Endothelial cell of umbilical vein (primary cell): Measurements from ENCODE around the gene TMTC4. TPM values are rescaled to one million over a fixed set of nuclear protein-coding genes. Genes with fewer than 3 reads are reported as not detected.

ENCODE experiments used
- BruUV-seq: library from RNA; stranded (reverse); fragments of 400-500 nt; replicated peaks from 2 replicates; lab custom pipeline; 2021; lab: Mats Ljungman, UMichigan
- CTCF ChIA-PET: fragments of 300-600, 350-600 bp; sonication (Branson Sonifier 250); formaldehyde crosslinking; loops from one replicate; lab custom pipeline; 2021; ENCODE audit warnings: antibody characterized with exemption, inconsistent platforms; lab: Charles Lee
- POLR2A ChIA-PET: fragments of 300-600, 350-600 bp; sonication (Branson Sonifier 250); formaldehyde crosslinking; loops from one replicate; lab custom pipeline; 2021; ENCODE audit warnings: antibody characterized with exemption, inconsistent platforms; lab: Charles Lee
- DNase-seq: peaks from one replicate; pipeline ENCODE4 v3.0.0-alpha.2; 2011; ENCODE audit warnings: low read depth, low spot score
- FAIRE-seq: peaks from 2 replicates; lab custom pipeline; 2011; peaks lifted over from hg19 to GRCh38; lab: Jason Lieb, UNC
- H2AFZ ChIP-seq: 2 replicates; pipeline ENCODE4 v1.6.0; 2012; ENCODE audit warnings: low read depth, low read length, control low read depth, inconsistent platforms
- H3K27ac ChIP-seq: 2 replicates; pipeline ENCODE4 v1.5.1; 2011; ENCODE audit warnings: low read depth, mild to moderate bottlenecking, control low read depth, low read length, moderate library complexity; ENCODE audit not compliant: insufficient read depth
- H3K27me3 ChIP-seq, 2 experiments: 2 replicates each; pipeline versions ENCODE4 v1.6.0 to v1.6.1; 2011; ENCODE audit warnings: low read length in 2 of 2, mixed read lengths in 1 of 2; ENCODE audit not compliant: control insufficient read depth in 2 of 2, insufficient read depth in 2 of 2
- H3K36me3 ChIP-seq, 2 experiments: 2 replicates in 1 of 2; 3 replicates in 1 of 2; pipeline ENCODE4 v1.5.1; 2011; ENCODE audit warnings: low read length in 2 of 2, mild to moderate bottlenecking in 1 of 2, moderate library complexity in 1 of 2; ENCODE audit not compliant: control insufficient read depth in 2 of 2, insufficient read depth in 2 of 2; ENCODE audit errors: extremely low read depth in 1 of 2
- H3K4me1 ChIP-seq: 3 replicates; pipeline ENCODE4 v1.5.1; 2011; ENCODE audit warnings: mild to moderate bottlenecking, low read length; ENCODE audit not compliant: control insufficient read depth, insufficient read depth; ENCODE audit errors: extremely low read depth
- H3K4me2 ChIP-seq: 2 replicates; pipeline ENCODE4 v1.6.1; 2011; ENCODE audit warnings: low read length, control low read depth, mixed read lengths; ENCODE audit not compliant: insufficient read depth
- H3K4me3 ChIP-seq, 3 experiments: fragments of 200-600 bp in 1 of 3; sonication (generic), shearing (Covaris generic) in 1 of 3; replicated peaks in 1 of 3; 2 replicates each; pipeline ENCODE4 v1.5.1; 2011 to 2016; ENCODE audit warnings: control low read depth in 3 of 3, low read length in 3 of 3, mild to moderate bottlenecking in 2 of 3, inconsistent platforms in 1 of 3, low read depth in 1 of 3, moderate library complexity in 1 of 3; ENCODE audit not compliant: insufficient read depth in 1 of 3
- H3K79me2 ChIP-seq: 2 replicates; pipeline ENCODE4 v1.6.0; 2012; ENCODE audit warnings: low read length, inconsistent platforms; ENCODE audit not compliant: control insufficient read depth, insufficient read depth
- H3K9ac ChIP-seq: replicated peaks from 2 replicates; pipeline ENCODE3; 2011; ENCODE audit warnings: low read length, control low read depth; ENCODE audit not compliant: insufficient read depth; ENCODE audit errors: extremely low read depth
- H3K9me1 ChIP-seq: replicated peaks from 3 replicates; pipeline ENCODE4 v1.6.0; 2011; ENCODE audit warnings: mild to moderate bottlenecking, low read length; ENCODE audit not compliant: control insufficient read depth, insufficient read depth; ENCODE audit errors: extremely low read depth
- H3K9me3 ChIP-seq: replicated peaks from 2 replicates; pipeline ENCODE4 v1.5.1; 2012; ENCODE audit warnings: low read length, inconsistent platforms; ENCODE audit not compliant: control insufficient read depth, insufficient read depth
- H4K20me1 ChIP-seq: replicated peaks from 2 replicates; pipeline ENCODE3; 2011; ENCODE audit warnings: mild to moderate bottlenecking, low read length; ENCODE audit not compliant: control insufficient read depth, insufficient read depth; ENCODE audit errors: extremely low read depth
- EZH2 ChIP-seq: IDR thresholded peaks from 2 replicates; pipeline ENCODE4 v1.6.1; 2012; ENCODE audit warnings: borderline replicate concordance, low read depth, mild to moderate bottlenecking, moderate library complexity, low read length, inconsistent platforms; ENCODE audit not compliant: severe bottlenecking
- FOS ChIP-seq: IDR thresholded peaks from 2 replicates; pipeline ENCODE4 v1.6.1; 2011; ENCODE audit warnings: mild to moderate bottlenecking, low read length, moderate library complexity, borderline replicate concordance; ENCODE audit not compliant: insufficient read depth
- GATA2 ChIP-seq: IDR thresholded peaks from 2 replicates; pipeline ENCODE4 v1.7.0; 2011; ENCODE audit warnings: low read depth, mild to moderate bottlenecking, moderate library complexity, mixed read lengths, low read length; ENCODE audit not compliant: insufficient read length, insufficient read depth
- JUN ChIP-seq: IDR thresholded peaks from 2 replicates; pipeline ENCODE4 v1.6.1; 2011; ENCODE audit warnings: borderline replicate concordance, low read depth; ENCODE audit not compliant: insufficient read length, insufficient read depth
- MYC ChIP-seq: IDR thresholded peaks from one replicate; pipeline ENCODE4 v1.6.1; 2011; ENCODE audit warnings: mild to moderate bottlenecking, low read depth, low read length
- POLR2AphosphoS5 ChIP-seq: IDR thresholded peaks from 2 replicates; pipeline ENCODE4 v1.6.1; 2012; ENCODE audit warnings: low read depth, mild to moderate bottlenecking, control low read depth, low read length, moderate library complexity; ENCODE audit not compliant: insufficient read depth
- dilution Hi-C: fragments of 300-500 bp; cut with MboI; formaldehyde crosslinking; loops from one replicate; pipeline ENCODE4 v1.15.0; 2019; ENCODE audit warnings: low sequenced_read_pairs; ENCODE audit not compliant: extremely low pct_ligation_motif_present
- intact Hi-C: fragments of 100-400 bp; cut with micrococcal nuclease; formaldehyde crosslinking; loops from one replicate; pipeline ENCODE4 v1.10.0; 2022
- polyA plus RNA-seq, 4 experiments: library from polyadenylated mRNA; depleted of rRNA in 3 of 4; stranded (reverse) in 3 of 4; unstranded in 1 of 4; fragments of >200 nt; gene quantifications; 2 replicates each; pipeline versions ENCODE4 v1.2.1 to v1.2.3, GENCODE V29; 2011 to 2012; ENCODE audit warnings: missing spikeins in 1 of 4
- total RNA-seq: library from RNA; stranded (reverse); gene quantifications from 2 replicates; pipeline ENCODE4 v1.2.3, GENCODE V29; 2021
- TF ChIP-seq, protein P1 (sequence below), 2 donors: IDR thresholded peaks; 1 replicate in 1 of 2; 2 replicates in 1 of 2; pipeline ENCODE4 v1.5.1; 2011; ENCODE audit warnings: low read length in 2 of 2, mild to moderate bottlenecking in 2 of 2, moderate library complexity in 2 of 2, control low read depth in 1 of 2, inconsistent platforms in 1 of 2, low read depth in 1 of 2; ENCODE audit not compliant: insufficient read depth in 1 of 2; ENCODE audit errors: extremely low read depth in 1 of 2
- TF ChIP-seq, protein P2 (sequence below): IDR thresholded peaks from 2 replicates; pipeline ENCODE4 v1.6.1; 2011; ENCODE audit not compliant: insufficient read depth, insufficient read length

The TMTC4 gene
- total and polyA plus RNA-seq, 2 donors (not counting 3 experiments of a cell fraction or from before 2014, with no cell fraction given) = 24.6 to 31.9 TPM

DNA sequence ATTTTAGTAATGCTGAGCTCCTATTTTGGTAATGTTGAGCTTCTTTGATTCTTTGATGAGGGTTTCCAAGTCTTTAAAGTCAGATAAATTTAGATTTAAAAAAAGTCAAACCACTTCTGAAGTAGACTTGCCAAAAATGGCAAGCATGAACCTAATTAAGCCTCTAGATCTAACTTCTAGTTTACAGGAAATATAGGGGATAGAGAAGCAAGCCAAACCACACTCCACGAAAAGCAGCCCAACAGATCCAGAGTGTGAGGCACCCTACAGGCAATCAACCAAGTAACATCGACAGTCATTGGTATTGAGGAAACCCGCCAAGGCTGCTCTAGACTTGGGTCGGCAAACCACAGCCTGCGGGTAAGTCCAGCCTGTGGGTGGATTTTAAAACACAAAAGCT, 89.7 kb downstream of the TMTC4 start:
- Histone ChIP-seq H2AFZ (no peak overlapping the region), H3K4me2 (no peak overlapping the region), H4K20me1 (no peaks in the 10 kb centered on the region), H3K79me2 (no peaks in the 10 kb centered on the region), H3K4me1 (peaks cover 8% of the 10 kb centered on the region), H3K27me3 (no peaks in the 10 kb centered on the region), H3K9me3 (no peaks in the 10 kb centered on the region), H3K4me3 (no peak overlapping the region), H3K36me3 (no peaks in the 10 kb centered on the region), H3K9me1 (no peaks in the 10 kb centered on the region), H3K9ac (no peak overlapping the region), H3K27ac (no peak overlapping the region)
- FAIRE-seq (no peak), DNase-seq (no peak)
- BruUV-seq = no TSS peak
- dilution Hi-C loops (no loop called here), intact Hi-C loops (loop anchor here (5.0 kb wide), 1 partner anchor 292 kb away; no protein-coding TSS in a partner anchor)
- no peak for TF ChIP-seq EZH2
- no peak for TF ChIP-seq MYC
- TF ChIP-seq, protein P1, sequence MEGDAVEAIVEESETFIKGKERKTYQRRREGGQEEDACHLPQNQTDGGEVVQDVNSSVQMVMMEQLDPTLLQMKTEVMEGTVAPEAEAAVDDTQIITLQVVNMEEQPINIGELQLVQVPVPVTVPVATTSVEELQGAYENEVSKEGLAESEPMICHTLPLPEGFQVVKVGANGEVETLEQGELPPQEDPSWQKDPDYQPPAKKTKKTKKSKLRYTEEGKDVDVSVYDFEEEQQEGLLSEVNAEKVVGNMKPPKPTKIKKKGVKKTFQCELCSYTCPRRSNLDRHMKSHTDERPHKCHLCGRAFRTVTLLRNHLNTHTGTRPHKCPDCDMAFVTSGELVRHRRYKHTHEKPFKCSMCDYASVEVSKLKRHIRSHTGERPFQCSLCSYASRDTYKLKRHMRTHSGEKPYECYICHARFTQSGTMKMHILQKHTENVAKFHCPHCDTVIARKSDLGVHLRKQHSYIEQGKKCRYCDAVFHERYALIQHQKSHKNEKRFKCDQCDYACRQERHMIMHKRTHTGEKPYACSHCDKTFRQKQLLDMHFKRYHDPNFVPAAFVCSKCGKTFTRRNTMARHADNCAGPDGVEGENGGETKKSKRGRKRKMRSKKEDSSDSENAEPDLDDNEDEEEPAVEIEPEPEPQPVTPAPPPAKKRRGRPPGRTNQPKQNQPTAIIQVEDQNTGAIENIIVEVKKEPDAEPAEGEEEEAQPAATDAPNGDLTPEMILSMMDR (IDR thresholded peaks at IDR 0.05; ENCODE audit: extremely low read depth in 1 of 2, insufficient read depth in 1 of 2, low read depth in 1 of 2, low read length in 2 of 2) = no peak
- TF ChIP-seq FOS = no peak
- TF ChIP-seq, protein P2, sequence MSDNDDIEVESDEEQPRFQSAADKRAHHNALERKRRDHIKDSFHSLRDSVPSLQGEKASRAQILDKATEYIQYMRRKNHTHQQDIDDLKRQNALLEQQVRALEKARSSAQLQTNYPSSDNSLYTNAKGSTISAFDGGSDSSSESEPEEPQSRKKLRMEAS = no peak
- no peak for TF ChIP-seq JUN
- no peak for TF ChIP-seq GATA2
- no peak for TF ChIP-seq POLR2AphosphoS5
- CTCF ChIA-PET = interaction anchor here (9.8 kb wide), 1 partner anchor 11 kb away, joined by 80 read pairs; no protein-coding TSS in a partner anchor
- POLR2A ChIA-PET = no interaction called here
